K562 (cell line): ENCODE data around the gene ADARB2. TPM values are rescaled to one million over a fixed set of nuclear protein-coding genes. Genes with fewer than 3 reads are reported as not detected.

ENCODE experiments used
- ATAC-seq: fragments of 200-7000 bp; cut with Tn5 transposase; 3 replicates; pipeline ENCODE4 v1.9.1; 2020; ENCODE audit warnings: moderate library complexity
- BruUV-seq: library from RNA; stranded (reverse); fragments of 400-500 nt; replicated peaks from 2 replicates; lab custom pipeline; 2021; lab: Mats Ljungman, UMichigan
- CTCF ChIA-PET: fragments of 300-600 bp; formaldehyde crosslinking; extraction: SDS; loops from one replicate; lab custom pipeline; 2021; ENCODE audit warnings: low intra/inter-chr PET ratio; lab: Yijun Ruan, JAX
- POLR2A ChIA-PET: fragments of 300-600, 350-650 bp; sonication (Branson Sonifier 250); formaldehyde crosslinking; extraction: SDS; loops from one replicate; lab custom pipeline; 2021; ENCODE audit warnings: antibody characterized with exemption, inconsistent platforms; lab: Yijun Ruan, JAX
- DNase-seq, 4 experiments: peaks; one replicate each; pipeline versions ENCODE4 v3.0.0 to v3.0.0-alpha.2; 2011 to 2018; ENCODE audit warnings: low spot score in 3 of 4, mixed read lengths in 3 of 4; ENCODE audit errors: extremely low read depth in 1 of 4
- FAIRE-seq: peaks from 2 replicates; lab custom pipeline; 2011; peaks lifted over from hg19 to GRCh38; lab: Jason Lieb, UNC
- H2AFZ ChIP-seq: 2 replicates; pipeline ENCODE4 v1.6.0; 2011; ENCODE audit warnings: low read depth, low read length, control low read depth, inconsistent platforms
- H3K27ac ChIP-seq: fragments of 200-600 bp; 3 replicates; pipeline ENCODE4 v1.8.0; 2011; ENCODE audit warnings: low read depth, mild to moderate bottlenecking, control low read depth, inconsistent platforms, low read length, moderate library complexity, mixed read lengths; ENCODE audit errors: extremely low read depth
- H3K27me3 ChIP-seq, 2 experiments: fragments of 300-600 bp in 1 of 2; 2 replicates in 1 of 2; 3 replicates in 1 of 2; pipeline versions ENCODE4 v1.6.0 to v1.8.0; 2011; ENCODE audit warnings: inconsistent platforms in 2 of 2, low read length in 2 of 2, mild to moderate bottlenecking in 1 of 2, mixed read lengths in 1 of 2, moderate library complexity in 1 of 2; ENCODE audit not compliant: control insufficient read depth in 2 of 2, insufficient read depth in 2 of 2
- H3K36me3 ChIP-seq: fragments of 300-600 bp; 3 replicates; pipeline ENCODE4 v1.8.0; 2011; ENCODE audit warnings: mild to moderate bottlenecking, low read length, inconsistent platforms; ENCODE audit not compliant: control insufficient read depth, insufficient read depth
- H3K4me1 ChIP-seq, 2 experiments: fragments of 200-600 bp in 1 of 2; replicated peaks in 1 of 2; 2 replicates in 1 of 2; 3 replicates in 1 of 2; pipeline versions ENCODE4 v1.5.1 to v1.8.0; 2011; ENCODE audit warnings: inconsistent platforms in 2 of 2, low read length in 2 of 2, mild to moderate bottlenecking in 1 of 2, mixed read lengths in 1 of 2, moderate library complexity in 1 of 2; ENCODE audit not compliant: control insufficient read depth in 2 of 2, insufficient read depth in 2 of 2
- H3K4me2 ChIP-seq: 2 replicates; pipeline ENCODE4 v1.6.1; 2011; ENCODE audit warnings: low read length, control low read depth, inconsistent platforms, mixed read lengths; ENCODE audit not compliant: insufficient read depth
- H3K4me3 ChIP-seq: fragments of 200-600 bp; sonication (generic), shearing (Covaris generic); 2 replicates; pipeline ENCODE4 v1.5.1; 2016; ENCODE audit warnings: control low read depth, inconsistent platforms
- H3K79me2 ChIP-seq: fragments of 200-600 bp; 3 replicates; pipeline ENCODE4 v1.8.0; 2011; ENCODE audit warnings: low read length, inconsistent platforms; ENCODE audit not compliant: control insufficient read depth, insufficient read depth
- H3K9ac ChIP-seq, 2 experiments: 2 replicates each; pipeline versions ENCODE4 v1.6.0 to v1.6.1; 2011; ENCODE audit warnings: low read depth in 2 of 2, low read length in 2 of 2, control low read depth in 1 of 2, inconsistent platforms in 1 of 2, mild to moderate bottlenecking in 1 of 2, mixed read lengths in 1 of 2; ENCODE audit not compliant: insufficient read depth in 1 of 2
- H3K9me1 ChIP-seq: one replicate; pipeline ENCODE4 v1.6.0; 2011; ENCODE audit warnings: inconsistent platforms, mild to moderate bottlenecking, low read length, moderate library complexity; ENCODE audit not compliant: control insufficient read depth, insufficient read depth
- H3K9me3 ChIP-seq: replicated peaks from 2 replicates; pipeline ENCODE4 v1.5.1; 2011; ENCODE audit warnings: low read depth, low read length, inconsistent platforms; ENCODE audit not compliant: control insufficient read depth, insufficient read depth
- H4K20me1 ChIP-seq: replicated peaks from 2 replicates; pipeline ENCODE4 v1.6.1; 2011; ENCODE audit warnings: low read length, inconsistent platforms, mixed read lengths; ENCODE audit not compliant: control insufficient read depth, insufficient read depth
- DMBX1 ChIP-seq: fragments of 250-450 bp; sonication (Bioruptor Pico); IDR thresholded peaks from 2 replicates; pipeline ENCODE4 v1.8.0; 2022; ENCODE audit warnings: inconsistent platforms, mild to moderate bottlenecking, moderate library complexity, borderline replicate concordance
- GATA2 ChIP-seq: sonication (generic); formaldehyde crosslinking; IDR thresholded peaks from 2 replicates; pipeline ENCODE4 v1.4.0; 2020; ENCODE audit warnings: mild to moderate bottlenecking, missing genetic modification reagents
- MECOM ChIP-seq: fragments of 250-450 bp; sonication (Bioruptor Pico); IDR thresholded peaks from 2 replicates; pipeline ENCODE4 v1.8.0; 2022; ENCODE audit warnings: inconsistent platforms
- NFXL1 ChIP-seq: fragments of 450-650 bp; formaldehyde crosslinking; IDR thresholded peaks from 2 replicates; pipeline ENCODE4 v1.4.0; 2021; ENCODE audit warnings: mild to moderate bottlenecking
- RBM39 ChIP-seq: fragments of 200-400 bp; formaldehyde crosslinking; optimal IDR thresholded peaks from 2 replicates; pipeline ENCODE3; 2018; ENCODE audit warnings: low read depth, low read length
- SAP30 ChIP-seq: fragments of 200-600 bp; sonication (generic); IDR thresholded peaks from 2 replicates; pipeline ENCODE4 v1.6.1; 2012; ENCODE audit warnings: borderline replicate concordance, low read depth, mild to moderate bottlenecking, moderate library complexity, low read length, control low read depth, inconsistent platforms; ENCODE audit not compliant: insufficient read depth, poor library complexity, severe bottlenecking
- ZNF354B ChIP-seq: fragments of 250-450 bp; sonication (Bioruptor Pico); IDR thresholded peaks from 2 replicates; pipeline ENCODE4 v1.4.0; 2020
- ZNF707 ChIP-seq: fragments of 250-450 bp; sonication (Bioruptor Pico); conservative IDR thresholded peaks from 2 replicates; pipeline ENCODE4 v1.8.0; 2022; ENCODE audit warnings: inconsistent platforms, mild to moderate bottlenecking, moderate library complexity
- WGBS: fragments of 100-300 bp; shearing (Covaris generic); methylation state at CpG from one replicate; pipeline ENCODE4 v1.1.6; 2016; ENCODE audit warnings: low coverage, mixed read lengths; ENCODE audit not compliant: insufficient coverage; ENCODE audit errors: missing lambda C conversion rate; 5-methylcytosine and 5-hydroxymethylcytosine counted together
- in situ Hi-C: fragments of 300-500 bp; cut with MboI; formaldehyde crosslinking; loops from 4 replicates; pipeline ENCODE4 v1.15.0; 2018; ENCODE audit warnings: inconsistent platforms, mixed read lengths
- intact Hi-C: fragments of 100-400 bp; cut with micrococcal nuclease; formaldehyde crosslinking; loops from 2 replicates; pipeline ENCODE4 v1.14.2; 2022
- polyA plus RNA-seq, 8 experiments: library from polyadenylated mRNA; depleted of rRNA in 4 of 8; stranded (reverse) in 5 of 8; unstranded in 3 of 8; fragments of >200 nt; fragmentation: Nextera tagmentation in 2 of 8; fragmentation: Illumina TruSeq in 1 of 8; extraction: Ambion mirVana in 2 of 8; extraction: Trizol in 1 of 8; gene quantifications; 2 replicates each; pipeline versions ENCODE4 v1.2.1 to v1.2.3, GENCODE V29; 2011 to 2014; ENCODE audit warnings: inconsistent platforms in 1 of 8, missing spikeins in 1 of 8
- total RNA-seq, 7 experiments: library from RNA; depleted of rRNA in 6 of 7; stranded (reverse); fragments of >200 nt in 6 of 7; fragmentation: Illumina TruSeq in 2 of 7; extraction: Trizol in 2 of 7; gene quantifications; 2 replicates each; pipeline versions ENCODE4 v1.2.1 to v1.2.3, GENCODE V29; 2011 to 2021; ENCODE audit warnings: low replicate concordance in 1 of 7
- TF ChIP-seq, protein P1 (sequence below): fragments of 450-650 bp; formaldehyde crosslinking; conservative IDR thresholded peaks from 2 replicates; pipeline ENCODE4 v1.4.0; 2022; ENCODE audit warnings: mild to moderate bottlenecking, missing genetic modification characterization

ADARB2 gene
- total and polyA plus RNA-seq, 9 of the 15 experiments (the other 6 are each of a cell fraction or from before 2014, with no cell fraction given), result not detected

DNA sequence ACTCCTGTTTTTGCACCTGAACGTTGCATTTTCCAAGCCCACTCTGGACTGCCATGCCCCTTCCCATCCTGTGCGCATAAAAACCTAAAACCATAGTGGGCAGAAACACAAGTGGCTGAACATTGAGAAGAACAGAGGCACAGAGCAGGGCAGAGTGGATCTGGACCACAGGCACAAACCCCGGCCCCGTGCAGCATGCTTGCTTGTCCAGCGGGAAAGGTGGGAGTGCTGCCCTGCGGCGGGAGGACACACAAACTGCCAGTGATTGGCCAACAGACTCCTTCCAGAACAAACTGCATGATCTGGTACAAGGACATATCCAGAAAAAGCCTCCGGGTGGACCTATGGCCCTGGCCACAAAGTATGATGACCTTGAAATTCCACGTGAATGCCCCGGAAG is 42.5 kb upstream of the ADARB2 start:
- Histone ChIP-seq H3K79me2 (no peaks in the 10 kb centered on the region), H3K27me3 (peaks cover 0 to 18% of the 10 kb centered on the region in 2 experiments; a peak in 2 of 5 replicates), H3K9ac (no peak overlapping the region), H3K27ac (no peak overlapping the region), H3K4me3 (no peak overlapping the region), H4K20me1 (no peaks in the 10 kb centered on the region), H3K4me1 (no peaks in the 10 kb centered on the region; a peak in 1 of 5 replicates), H3K36me3 (no peaks in the 10 kb centered on the region), H3K9me1 (no peaks in the 10 kb centered on the region), H2AFZ (no peak overlapping the region), H3K9me3 (no peaks in the 10 kb centered on the region), H3K4me2 (no peak overlapping the region)
- no peak for ATAC-seq
- in situ Hi-C loops (no loop called here), intact Hi-C loops (no loop called here)
- POLR2A ChIA-PET, result interaction anchor here (0.6 kb wide), 1 partner anchor 308 kb away, joined by 3 read pairs; no protein-coding TSS in a partner anchor
- CTCF ChIA-PET, result no interaction called here
- WGBS, result 1% methylated on average over 10 of the region's 10 CpGs
- no peak for DNase-seq
- TF ChIP-seq DMBX1 (no peak), ZNF354B (CRISPR knock-in tag) (no peak), NFXL1 (no peak), GATA2 (CRISPR knock-in tag) (no peak), ZNF707 (CRISPR knock-in tag) (no peak), RBM39 (no peak), SAP30 (no peak), MECOM (CRISPR knock-in tag) (no peak)
- TF ChIP-seq, protein P1, sequence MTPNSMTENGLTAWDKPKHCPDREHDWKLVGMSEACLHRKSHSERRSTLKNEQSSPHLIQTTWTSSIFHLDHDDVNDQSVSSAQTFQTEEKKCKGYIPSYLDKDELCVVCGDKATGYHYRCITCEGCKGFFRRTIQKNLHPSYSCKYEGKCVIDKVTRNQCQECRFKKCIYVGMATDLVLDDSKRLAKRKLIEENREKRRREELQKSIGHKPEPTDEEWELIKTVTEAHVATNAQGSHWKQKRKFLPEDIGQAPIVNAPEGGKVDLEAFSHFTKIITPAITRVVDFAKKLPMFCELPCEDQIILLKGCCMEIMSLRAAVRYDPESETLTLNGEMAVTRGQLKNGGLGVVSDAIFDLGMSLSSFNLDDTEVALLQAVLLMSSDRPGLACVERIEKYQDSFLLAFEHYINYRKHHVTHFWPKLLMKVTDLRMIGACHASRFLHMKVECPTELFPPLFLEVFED, result no peak
- no TSS peak for BruUV-seq
- no peak for FAIRE-seq
